ENCODE results near the gene C5orf22. TPM values are rescaled to one million over a fixed set of nuclear protein-coding genes. Genes with fewer than 3 reads are reported as not detected.

Gene C5orf22
- total RNA-seq, 1 experiment from 2014 or later = 39.0 TPM

DNA sequence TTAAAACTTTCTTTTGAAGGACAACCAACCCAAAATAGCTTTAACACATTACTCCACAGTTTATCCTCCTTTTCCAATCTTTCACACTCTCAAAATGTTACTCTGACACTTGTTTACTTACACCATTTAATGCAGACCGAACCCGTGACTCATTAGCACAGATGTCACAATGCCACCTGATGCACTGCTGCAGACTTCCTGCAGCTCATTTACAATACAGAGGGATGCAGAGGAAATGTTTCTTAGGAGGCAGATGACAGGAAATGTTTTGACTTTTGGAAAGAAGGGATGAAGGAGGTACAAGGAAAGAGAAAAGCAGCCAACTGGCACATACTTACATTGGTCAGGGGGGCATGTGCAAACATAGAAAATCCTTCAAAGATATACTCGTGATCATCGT is 39.2 kb upstream of the C5orf22 start:
- Histone ChIP-seq H3K27me3 (ENCODE audit: control insufficient read depth, insufficient read depth, low read length) (no peaks in the 10 kb centered on the region), H3K27ac (ENCODE audit: low read length) (no peak overlapping the region), H3K36me3 (ENCODE audit: control insufficient read depth, insufficient read depth, low read length) (peaks cover 15% of the 10 kb centered on the region; the same call in 1 of the 2 replicates), H3K4me1 (ENCODE audit: control insufficient read depth, insufficient read depth, low read length) (no peaks in the 10 kb centered on the region), H3K4me3 (ENCODE audit: low read depth in 2 of 2, low read length in 2 of 2) (no peak overlapping the region), H3K9me3 (ENCODE audit: control insufficient read depth, insufficient read depth, low read depth, low read length) (no peaks in the 10 kb centered on the region)
- no peak for ATAC-seq
- TF ChIP-seq POLR2AphosphoS5 (IDR thresholded peaks at IDR 0.05; ENCODE audit: low read depth, low read length) (no peak), SIN3A (IDR thresholded peaks at IDR 0.05; ENCODE audit: borderline replicate concordance, insufficient read depth, low read depth, low read length) (no peak), REST (IDR thresholded peaks at IDR 0.05; ENCODE audit: insufficient read depth in 1 of 2, low read depth in 2 of 2, low read length in 1 of 2) (no peak), TCF7L2 (IDR thresholded peaks at IDR 0.05; ENCODE audit: low read depth, low read length) (no peak)
- TF ChIP-seq, protein P1, sequence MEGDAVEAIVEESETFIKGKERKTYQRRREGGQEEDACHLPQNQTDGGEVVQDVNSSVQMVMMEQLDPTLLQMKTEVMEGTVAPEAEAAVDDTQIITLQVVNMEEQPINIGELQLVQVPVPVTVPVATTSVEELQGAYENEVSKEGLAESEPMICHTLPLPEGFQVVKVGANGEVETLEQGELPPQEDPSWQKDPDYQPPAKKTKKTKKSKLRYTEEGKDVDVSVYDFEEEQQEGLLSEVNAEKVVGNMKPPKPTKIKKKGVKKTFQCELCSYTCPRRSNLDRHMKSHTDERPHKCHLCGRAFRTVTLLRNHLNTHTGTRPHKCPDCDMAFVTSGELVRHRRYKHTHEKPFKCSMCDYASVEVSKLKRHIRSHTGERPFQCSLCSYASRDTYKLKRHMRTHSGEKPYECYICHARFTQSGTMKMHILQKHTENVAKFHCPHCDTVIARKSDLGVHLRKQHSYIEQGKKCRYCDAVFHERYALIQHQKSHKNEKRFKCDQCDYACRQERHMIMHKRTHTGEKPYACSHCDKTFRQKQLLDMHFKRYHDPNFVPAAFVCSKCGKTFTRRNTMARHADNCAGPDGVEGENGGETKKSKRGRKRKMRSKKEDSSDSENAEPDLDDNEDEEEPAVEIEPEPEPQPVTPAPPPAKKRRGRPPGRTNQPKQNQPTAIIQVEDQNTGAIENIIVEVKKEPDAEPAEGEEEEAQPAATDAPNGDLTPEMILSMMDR (IDR thresholded peaks at IDR 0.05) = no peak
- BruUV-seq (replicated peaks) = no TSS peak
- ChIA-PET POLR2A (no interaction called here), CTCF (no interaction called here)
- intact Hi-C loops (cut with micrococcal nuclease; ENCODE audit: unreplicated experiment) (no loop called here), in situ Hi-C loops (cut with HindIII; ENCODE audit: low pct_unique_long_range_greater_than_20kb, low sequenced_read_pairs) (no loop called here)
- no peak for DNase-seq (ENCODE audit: low read depth, low spot score)

GRCh38 chr5:31495336-31495735 is 36.8 kb upstream of the C5orf22 start:
- Histone ChIP-seq H3K27me3 (ENCODE audit: control insufficient read depth, insufficient read depth, low read length) (no peaks in the 10 kb centered on the region), H3K36me3 (ENCODE audit: control insufficient read depth, insufficient read depth, low read length) (peaks cover 19% of the 10 kb centered on the region; the same call in 1 of the 2 replicates), H3K4me3 (ENCODE audit: low read depth in 2 of 2, low read length in 2 of 2) (no peak overlapping the region), H3K27ac (ENCODE audit: low read length) (no peak overlapping the region), H3K4me1 (ENCODE audit: control insufficient read depth, insufficient read depth, low read length) (no peaks in the 10 kb centered on the region), H3K9me3 (ENCODE audit: control insufficient read depth, insufficient read depth, low read depth, low read length) (no peaks in the 10 kb centered on the region)
- TF ChIP-seq TCF7L2 (IDR thresholded peaks at IDR 0.05; ENCODE audit: low read depth, low read length) (no peak), POLR2AphosphoS5 (IDR thresholded peaks at IDR 0.05; ENCODE audit: low read depth, low read length) (no peak), SIN3A (IDR thresholded peaks at IDR 0.05; ENCODE audit: borderline replicate concordance, insufficient read depth, low read depth, low read length) (no peak), REST (IDR thresholded peaks at IDR 0.05; ENCODE audit: insufficient read depth in 1 of 2, low read depth in 2 of 2, low read length in 1 of 2) (no peak)
- TF ChIP-seq, protein P1 (IDR thresholded peaks at IDR 0.05) = no peak
- BruUV-seq (replicated peaks) = no TSS peak
- POLR2A ChIA-PET = no interaction called here
- intact Hi-C loops (cut with micrococcal nuclease; ENCODE audit: unreplicated experiment) = no loop called here
- CTCF ChIA-PET = no interaction called here
- ATAC-seq (no peak), DNase-seq (ENCODE audit: low read depth, low spot score) (no peak)
- in situ Hi-C loops (cut with HindIII; ENCODE audit: low pct_unique_long_range_greater_than_20kb, low sequenced_read_pairs) = no loop called here

Data from Panc1 (cell line).